A172 (cell line): ENCODE data around the gene PUSL1. TPM values are rescaled to one million over a fixed set of nuclear protein-coding genes. Genes with fewer than 3 reads are reported as not detected.

ENCODE experiments used
- DNase-seq: peaks from one replicate; pipeline ENCODE4 v3.0.0-alpha.2; 2015; ENCODE audit warnings: low spot score
- total RNA-seq: library from RNA; depleted of rRNA; stranded (reverse); fragments of >200 nt; shearing (Covaris generic); gene quantifications from 2 replicates; pipeline ENCODE4 v1.2.3, GENCODE V29; 2014

Gene PUSL1
- total RNA-seq, 1 experiment from 2014 or later = 15.6 TPM

- no peak for DNase-seq
Observed at GRCh38 chr1:1324084-1324523, 15.7 kb downstream of the PUSL1 start.

GRCh38 chr1:1324524-1325287 lies 16.3 kb downstream of the PUSL1 start, which contains the start of the genes CPTP and INTS11:
Gene CPTP (plus strand): TSS chr1:1324802. CDS start chr1:1326911, 2,109 bp downstream.
Gene INTS11 (minus strand): TSS chr1:1324660. CDS start chr1:1324608, 52 bp downstream.
- DNase-seq = peak; percentile 60

GRCh38 chr1:1325288-1326074 lies 17.1 kb downstream of the PUSL1 start:
- DNase-seq = no peak

- no peak for DNase-seq
Observed at GRCh38 chr1:1326075-1326605, 17.7 kb downstream of the PUSL1 start.

GRCh38 chr1:1327291-1327690 lies 18.9 kb downstream of the PUSL1 start:
- no peak for DNase-seq

GRCh38 chr1:1328254-1328653 lies 19.9 kb downstream of the PUSL1 start:
- no peak for DNase-seq

- no peak for DNase-seq
Observed at GRCh38 chr1:1329304-1330210, 21.2 kb downstream of the PUSL1 start.

- DNase-seq = no peak
Observed at GRCh38 chr1:1330366-1331067, 22.1 kb downstream of the PUSL1 start.

GRCh38 chr1:1331068-1331965 lies 22.9 kb downstream of the PUSL1 start, which contains the start of gene TAS1R3:
Gene TAS1R3 (plus strand): TSS chr1:1331280. CDS start chr1:1331346, 66 bp downstream.
- DNase-seq = no peak

- no peak for DNase-seq
Observed at GRCh38 chr1:1332031-1332755, 23.8 kb downstream of the PUSL1 start.

- no peak for DNase-seq
Observed at GRCh38 chr1:1332774-1333480, 24.5 kb downstream of the PUSL1 start.

- no peak for DNase-seq
Observed at GRCh38 chr1:1333551-1334241, 25.3 kb downstream of the PUSL1 start.

GRCh38 chr1:1334835-1335234 lies 26.4 kb downstream of the PUSL1 start:
- no peak for DNase-seq

GRCh38 chr1:1335283-1335682 lies 26.9 kb downstream of the PUSL1 start:
- no peak for DNase-seq

GRCh38 chr1:1335792-1336248 lies 27.4 kb downstream of the PUSL1 start:
- no peak for DNase-seq

GRCh38 chr1:1336446-1336845 lies 28.0 kb downstream of the PUSL1 start:
- DNase-seq = no peak

GRCh38 chr1:1336931-1337792 lies 28.8 kb downstream of the PUSL1 start:
- no peak for DNase-seq
